Sigmoid colon (tissue), 7 donors: Measurements from ENCODE around the gene COPZ1. TPM values are rescaled to one million over a fixed set of nuclear protein-coding genes. Genes with fewer than 3 reads are reported as not detected.
A peak's percentile ranks its signal among the peaks of the same experiment; 100 is the strongest.
"Not testable (repeated sequence)": the region's sequence is repeated elsewhere in the genome, so short reads cannot be mapped to it uniquely, and the experiment has no call there.

ENCODE experiments used
- DNase-seq: peaks from one replicate; pipeline ENCODE4 v3.0.0-alpha.2; 2019
- H3K27ac ChIP-seq, 4 donors: fragments of 200-600 bp; sonication (generic); one replicate each; pipeline ENCODE4 v1.5.1; 2016 to 2019; ENCODE audit warnings: mild to moderate bottlenecking in 1 of 4
- H3K27me3 ChIP-seq, 3 donors: fragments of 200-600 bp; sonication (generic); one replicate each; pipeline ENCODE4 v1.5.1; 2019; ENCODE audit warnings: mild to moderate bottlenecking in 1 of 3
- H3K36me3 ChIP-seq, 4 donors: fragments of 200-600 bp; sonication (generic); one replicate each; pipeline ENCODE4 v1.5.1; 2016 to 2019
- H3K4me1 ChIP-seq, 4 donors: fragments of 200-600 bp; sonication (generic); one replicate each; pipeline ENCODE4 v1.5.1; 2017 to 2019
- H3K4me3 ChIP-seq, 4 donors: fragments of 200-600 bp; sonication (generic); one replicate each; pipeline ENCODE4 v1.5.1; 2017 to 2019; ENCODE audit warnings: mild to moderate bottlenecking in 2 of 4, moderate library complexity in 1 of 4
- H3K9me3 ChIP-seq, 4 donors: fragments of 200-600 bp in 3 of 4; sonication (generic) in 3 of 4; one replicate each; pipeline versions ENCODE4 v1.5.1 to v1.6.1; 2013 to 2019
- CTCF ChIP-seq, 4 experiments: fragments of 450-650 bp in 3 of 4; fragments of 200-600 bp in 1 of 4; IDR thresholded peaks; one replicate each; pipeline ENCODE4 v1.5.1; 2016 to 2019; ENCODE audit warnings: antibody characterized with exemption in 4 of 4, mild to moderate bottlenecking in 3 of 4, moderate library complexity in 2 of 4
- EP300 ChIP-seq, 4 donors: sonication (generic); formaldehyde crosslinking; IDR thresholded peaks; one replicate each; pipeline ENCODE4 v1.6.1; 2017; ENCODE audit warnings: antibody characterized with exemption in 4 of 4
- POLR2A ChIP-seq, 2 donors: fragments of 450-650 bp; IDR thresholded peaks; one replicate each; pipeline ENCODE4 v1.6.1; 2016; ENCODE audit warnings: antibody characterized with exemption in 2 of 2, mild to moderate bottlenecking in 2 of 2, moderate library complexity in 2 of 2
- POLR2AphosphoS5 ChIP-seq, 4 donors: sonication (generic); formaldehyde crosslinking; IDR thresholded peaks; one replicate each; pipeline ENCODE4 v1.6.1; 2017; ENCODE audit warnings: antibody characterized with exemption in 4 of 4
- WGBS, 2 donors: extraction: QIAGEN DNeasy Blood & Tissue Kit; methylation state at CpG; one replicate each; pipeline ENCODE4 v1.1.7; 2013; 5-methylcytosine and 5-hydroxymethylcytosine counted together
- intact Hi-C: fragments of 100-400 bp; cut with DNase I; formaldehyde crosslinking; loops from one replicate; pipeline ENCODE4 v1.15.1; 2023
- polyA plus RNA-seq, 3 donors: library from polyadenylated mRNA; stranded (reverse); fragments of 200-250 nt; gene quantifications; one replicate each; pipeline ENCODE4 v1.2.3, GENCODE V29; 2013
- total RNA-seq, 4 donors: library from RNA; depleted of rRNA; stranded (reverse); fragments of >200 nt; gene quantifications; one replicate each; pipeline ENCODE4 v1.1.0, GENCODE V29; 2016
- donor health status: healthy with polysubstance abuse.
- donor health status: Bipolar disorder and iron deficiency.
- donor health status: healthy.

Gene COPZ1
- total and polyA plus RNA-seq, 7 donors, result 39.6 to 155 (median 74.2) TPM

GRCh38 chr12:54279632-54280467, 45.1 kb upstream of the COPZ1 start, which contains the start of gene CBX5:
Gene CBX5, minus strand, starts transcription at chr12:54280122. Its CDS starts 22,472 bp downstream, at chr12:54257650.
- Histone ChIP-seq H3K27ac (peak within 1 kb of the TSS; percentile 84 to 96 (median 94)), H3K4me3 (peak within 1 kb of the TSS; percentile 68 to 81 (median 78)), H3K36me3 (peaks cover 18 to 33% (median 22%) of the 10 kb centered on the region in 4 donors), H3K27me3 (no peaks in the 10 kb centered on the region), H3K9me3 (no peaks in the 10 kb centered on the region), H3K4me1 (peaks cover 0 to 57% (median 55%) of the 10 kb centered on the region in 4 donors)
- TF ChIP-seq POLR2A (IDR thresholded peaks at IDR 0.05), result peak; percentile 68 to 71
- TF ChIP-seq EP300 (IDR thresholded peaks at IDR 0.05), result peak in 1 of 4 donors; percentile 42
- TF ChIP-seq POLR2AphosphoS5 (IDR thresholded peaks at IDR 0.05), result peak; percentile 79 to 96 (median 84)
- TF ChIP-seq CTCF (IDR thresholded peaks at IDR 0.05), result no peak
- 0% methylated on average over 49 of the region's 49 CpGs for WGBS, 2 donors
- intact Hi-C loops, result loop anchor here (2.0 kb wide), 1 partner anchor 45 kb away; the partner anchor contains the start of gene COPZ1
- DNase-seq, result peak; percentile 100

- WGBS, 2 donors, result 0% methylated on average over 48 of the region's 48 CpGs
- Histone ChIP-seq H3K9me3 (no peaks in the 10 kb centered on the region), H3K4me3 (peak within 1 kb of the TSS; percentile 68 to 81 (median 78)), H3K4me1 (peaks cover 0 to 62% (median 61%) of the 10 kb centered on the region in 4 donors), H3K27me3 (no peaks in the 10 kb centered on the region), H3K27ac (peak within 1 kb of the TSS; percentile 84 to 96 (median 94)), H3K36me3 (peaks cover 18 to 41% (median 28%) of the 10 kb centered on the region in 4 donors)
- intact Hi-C loops, result loop anchor here (2.0 kb wide), 1 partner anchor 44 kb away; the partner anchor contains the start of gene COPZ1
- TF ChIP-seq POLR2AphosphoS5 (IDR thresholded peaks at IDR 0.05) (peak; percentile 100), POLR2A (IDR thresholded peaks at IDR 0.05) (peak; percentile 99), EP300 (IDR thresholded peaks at IDR 0.05) (no peak)
- peak; percentile 99 for DNase-seq
Observed at GRCh38 chr12:54280468-54281260, 44.3 kb upstream of the COPZ1 start, which contains the start of gene HNRNPA1. Gene HNRNPA1, plus strand, starts transcription at chr12:54280726. Its CDS starts 82 bp downstream, at chr12:54280808.

GRCh38 chr12:54281261-54281638, 43.7 kb upstream of the COPZ1 start:
- intact Hi-C loops, result loop anchor here (2.0 kb wide), 1 partner anchor 44 kb away; the partner anchor contains the start of gene COPZ1
- Histone ChIP-seq H3K27ac (peak overlapping the region; percentile 84 to 96 (median 94)), H3K4me3 (peak overlapping the region; percentile 68 to 81 (median 78)), H3K36me3 (peaks cover 18 to 47% (median 33%) of the 10 kb centered on the region in 4 donors), H3K4me1 (peaks cover 0 to 68% (median 66%) of the 10 kb centered on the region in 4 donors)
- H3K27me3 ChIP-seq, H3K9me3 ChIP-seq, DNase-seq: not testable (repeated sequence)
- WGBS, 2 donors, result 0% methylated on average over 10 of the region's 10 CpGs

- intact Hi-C loops, result loop anchor here (2.0 kb wide), 1 partner anchor 43 kb away; the partner anchor contains the start of gene COPZ1
- Histone ChIP-seq H3K4me1 (peaks cover 0 to 71% (median 66%) of the 10 kb centered on the region in 4 donors), H3K36me3 (peaks cover 18 to 51% (median 37%) of the 10 kb centered on the region in 4 donors), H3K4me3 (peak overlapping the region; percentile 68 to 81 (median 78)), H3K27ac (peak overlapping the region; percentile 84 to 96 (median 94))
- DNase-seq, H3K9me3 ChIP-seq, H3K27me3 ChIP-seq: not testable (repeated sequence)
- 2 to 7% methylated on average over 4 of the region's 4 CpGs for WGBS, 2 donors
Observed at GRCh38 chr12:54281694-54282093, 43.2 kb upstream of the COPZ1 start.

- TF ChIP-seq EP300 (IDR thresholded peaks at IDR 0.05), result no peak
- TF ChIP-seq CTCF (IDR thresholded peaks at IDR 0.05), result no peak
- Histone ChIP-seq H3K4me3 (peak overlapping the region in 2 of 4 donors; percentile 1 to 68), H3K27ac (peak overlapping the region in 2 of 4 donors; percentile 93 to 94), H3K27me3 (no peaks in the 10 kb centered on the region), H3K9me3 (no peaks in the 10 kb centered on the region), H3K36me3 (peaks cover 18 to 65% (median 49%) of the 10 kb centered on the region in 4 donors), H3K4me1 (peaks cover 0 to 63% (median 58%) of the 10 kb centered on the region in 4 donors)
- intact Hi-C loops, result no loop called here
- WGBS, 2 donors, result 8 to 37% methylated on average over 11 of the region's 11 CpGs
- no peak for DNase-seq
Observed at GRCh38 chr12:54282949-54283593, 41.9 kb upstream of the COPZ1 start.

GRCh38 chr12:54284070-54284780, 40.7 kb upstream of the COPZ1 start:
- intact Hi-C loops, H3K4me3 ChIP-seq, DNase-seq, H3K9me3 ChIP-seq, H3K27me3 ChIP-seq: not testable (repeated sequence)
- peaks cover 18 to 77% (median 49%) of the 10 kb centered on the region in 4 donors for H3K36me3 ChIP-seq
- WGBS, 2 donors, result 16 to 40% methylated on average over 1 of the region's 2 CpGs
- H3K27ac ChIP-seq, result peak overlapping the region in 1 of 4 donors; percentile 1
- peaks cover 0 to 51% (median 47%) of the 10 kb centered on the region in 4 donors for H3K4me1 ChIP-seq
